ENCODE results near the gene CD6.
"Not testable (repeated sequence)": the region's sequence is repeated elsewhere in the genome, so short reads cannot be mapped to it uniquely, and the experiment has no call there.

DNA sequence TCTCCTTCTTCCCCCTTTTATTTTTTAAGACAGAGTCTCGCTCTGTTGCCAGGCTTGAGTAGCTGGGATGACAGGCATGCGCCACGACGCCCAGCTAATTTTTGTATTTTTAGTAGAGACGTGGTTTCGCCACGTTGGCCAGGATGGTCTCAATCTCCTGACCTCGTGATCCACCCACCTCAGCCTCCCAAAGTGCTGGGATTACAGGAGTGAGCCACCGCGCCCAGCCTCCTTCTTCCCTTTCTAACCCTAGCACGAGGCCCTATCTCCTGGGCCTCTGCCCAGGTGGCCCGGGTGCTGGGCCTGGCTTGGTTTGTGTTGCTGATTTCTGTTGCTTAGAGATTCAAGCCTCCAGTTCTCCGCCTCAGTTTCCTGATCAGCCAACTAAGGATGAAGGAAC is 2.8 kb downstream of the CD6 start:
- TF ChIP-seq POLR2AphosphoS5 (IDR thresholded peaks at IDR 0.05) = not testable (repeated sequence)
- TF ChIP-seq, protein P1, sequence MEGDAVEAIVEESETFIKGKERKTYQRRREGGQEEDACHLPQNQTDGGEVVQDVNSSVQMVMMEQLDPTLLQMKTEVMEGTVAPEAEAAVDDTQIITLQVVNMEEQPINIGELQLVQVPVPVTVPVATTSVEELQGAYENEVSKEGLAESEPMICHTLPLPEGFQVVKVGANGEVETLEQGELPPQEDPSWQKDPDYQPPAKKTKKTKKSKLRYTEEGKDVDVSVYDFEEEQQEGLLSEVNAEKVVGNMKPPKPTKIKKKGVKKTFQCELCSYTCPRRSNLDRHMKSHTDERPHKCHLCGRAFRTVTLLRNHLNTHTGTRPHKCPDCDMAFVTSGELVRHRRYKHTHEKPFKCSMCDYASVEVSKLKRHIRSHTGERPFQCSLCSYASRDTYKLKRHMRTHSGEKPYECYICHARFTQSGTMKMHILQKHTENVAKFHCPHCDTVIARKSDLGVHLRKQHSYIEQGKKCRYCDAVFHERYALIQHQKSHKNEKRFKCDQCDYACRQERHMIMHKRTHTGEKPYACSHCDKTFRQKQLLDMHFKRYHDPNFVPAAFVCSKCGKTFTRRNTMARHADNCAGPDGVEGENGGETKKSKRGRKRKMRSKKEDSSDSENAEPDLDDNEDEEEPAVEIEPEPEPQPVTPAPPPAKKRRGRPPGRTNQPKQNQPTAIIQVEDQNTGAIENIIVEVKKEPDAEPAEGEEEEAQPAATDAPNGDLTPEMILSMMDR (IDR thresholded peaks at IDR 0.05) = not testable (repeated sequence)
